K562 (cell line): Measurements from ENCODE around the gene TP53TG5. TPM values are rescaled to one million over a fixed set of nuclear protein-coding genes. Genes with fewer than 3 reads are reported as not detected.

Experiments used
- CBX3 ChIP-seq, 2 experiments: IDR thresholded peaks; 1 replicate in 1 of 2; 2 replicates in 1 of 2; pipeline ENCODE4 v1.6.1; 2012; ENCODE audit warnings: inconsistent platforms in 2 of 2, low read length in 2 of 2, borderline replicate concordance in 1 of 2, control low read depth in 1 of 2
- ESRRA ChIP-seq: fragments of 450-650 bp; IDR thresholded peaks from 2 replicates; pipeline ENCODE4 v1.6.1; 2014; ENCODE audit warnings: low read depth, mild to moderate bottlenecking, moderate library complexity, borderline replicate concordance
- GATAD2B ChIP-seq: fragments of 450-650 bp; IDR thresholded peaks from 2 replicates; pipeline ENCODE4 v1.6.1; 2017; ENCODE audit warnings: mild to moderate bottlenecking, borderline replicate concordance
- ILK ChIP-seq: fragments of 450-650 bp; IDR thresholded peaks from 2 replicates; pipeline ENCODE4 v1.6.1; 2016; ENCODE audit warnings: missing genetic modification characterization, low read depth, mild to moderate bottlenecking, missing compliant biosample characterization, moderate library complexity, borderline replicate concordance
- IRF2 ChIP-seq: sonication (generic); formaldehyde crosslinking; IDR thresholded peaks from 2 replicates; pipeline ENCODE4 v1.8.1; 2022; ENCODE audit warnings: mild to moderate bottlenecking, missing genetic modification reagents
- JUND ChIP-seq, 2 experiments: IDR thresholded peaks; 2 replicates in 1 of 2; 3 replicates in 1 of 2; pipeline ENCODE4 v1.6.1; 2011; ENCODE audit warnings: borderline replicate concordance in 2 of 2, low read depth in 2 of 2, low read length in 2 of 2, improper control_type of control experiment in 1 of 2, missing biosample characterization in 1 of 2, missing genetic modification characterization in 1 of 2, missing genetic modification reagents in 1 of 2
- KAT7 ChIP-seq: sonication (generic); formaldehyde crosslinking; IDR thresholded peaks from 2 replicates; pipeline ENCODE4 v1.8.0; 2022; ENCODE audit warnings: missing genetic modification reagents, mild to moderate bottlenecking, borderline replicate concordance
- LEF1 ChIP-seq: fragments of 450-650 bp; IDR thresholded peaks from 2 replicates; pipeline ENCODE4 v1.6.1; 2016; ENCODE audit warnings: mild to moderate bottlenecking
- MLX ChIP-seq, 2 experiments: fragments of 450-650 bp in 1 of 2; sonication (generic) in 1 of 2; formaldehyde crosslinking; conservative IDR thresholded peaks; 2 replicates each; pipeline versions ENCODE4 v1.4.0 to v1.8.1; 2020 to 2022; ENCODE audit warnings: mild to moderate bottlenecking in 1 of 2, missing genetic modification reagents in 1 of 2
- NFIX ChIP-seq: fragments of 250-450 bp; sonication (Bioruptor Pico); IDR thresholded peaks from 2 replicates; pipeline ENCODE4 v1.4.0; 2020; ENCODE audit warnings: low read depth, mild to moderate bottlenecking, moderate library complexity
- NUFIP1 ChIP-seq: fragments of 450-650 bp; IDR thresholded peaks from 2 replicates; pipeline ENCODE4 v1.6.1; 2018; ENCODE audit not compliant: partially characterized antibody
- PHB2 ChIP-seq: fragments of 450-650 bp; IDR thresholded peaks from 2 replicates; pipeline ENCODE4 v1.6.1; 2017; ENCODE audit warnings: low read depth
- PHF20 ChIP-seq: fragments of 450-650 bp; IDR thresholded peaks from 2 replicates; pipeline ENCODE4 v1.6.1; 2018; ENCODE audit not compliant: partially characterized antibody
- SIRT6 ChIP-seq: IDR thresholded peaks from one replicate; pipeline ENCODE4 v1.6.1; 2012; ENCODE audit warnings: low read depth, mild to moderate bottlenecking, control low read depth, inconsistent platforms, low read length, moderate library complexity
- TAF7 ChIP-seq: fragments of 450-650 bp; IDR thresholded peaks from 2 replicates; pipeline ENCODE4 v1.6.1; 2016; ENCODE audit warnings: missing genetic modification characterization, missing compliant biosample characterization
- ZC3H8 ChIP-seq: fragments of 450-650 bp; IDR thresholded peaks from 2 replicates; pipeline ENCODE4 v1.6.1; 2017
- ZFX ChIP-seq: sonication (generic); formaldehyde crosslinking; IDR thresholded peaks from 2 replicates; pipeline ENCODE4 v1.8.0; 2022; ENCODE audit warnings: mild to moderate bottlenecking, missing genetic modification reagents, moderate library complexity
- ZHX1 ChIP-seq: fragments of 150-350 bp; conservative IDR thresholded peaks from 2 replicates; pipeline ENCODE4 v1.6.1; 2014; ENCODE audit warnings: low read length
- ZNF133 ChIP-seq: fragments of 250-450 bp; sonication (Bioruptor Pico); IDR thresholded peaks from 2 replicates; pipeline ENCODE4 v1.4.0; 2020; ENCODE audit warnings: mild to moderate bottlenecking
- ZNF668 ChIP-seq: fragments of 250-450 bp; sonication (Bioruptor Pico); IDR thresholded peaks from 2 replicates; pipeline ENCODE4 v1.8.0; 2022; ENCODE audit warnings: mild to moderate bottlenecking, inconsistent platforms
- ZNF707 ChIP-seq: fragments of 250-450 bp; sonication (Bioruptor Pico); conservative IDR thresholded peaks from 2 replicates; pipeline ENCODE4 v1.8.0; 2022; ENCODE audit warnings: inconsistent platforms, mild to moderate bottlenecking, moderate library complexity
- ZSCAN32 ChIP-seq: fragments of 450-650 bp; formaldehyde crosslinking; IDR thresholded peaks from 2 replicates; pipeline ENCODE4 v1.4.0; 2020; ENCODE audit warnings: mild to moderate bottlenecking, moderate library complexity
- polyA plus RNA-seq, 8 experiments: library from polyadenylated mRNA; depleted of rRNA in 4 of 8; stranded (reverse) in 5 of 8; unstranded in 3 of 8; fragments of >200 nt; fragmentation: Nextera tagmentation in 2 of 8; fragmentation: Illumina TruSeq in 1 of 8; extraction: Ambion mirVana in 2 of 8; extraction: Trizol in 1 of 8; gene quantifications; 2 replicates each; pipeline versions ENCODE4 v1.2.1 to v1.2.3, GENCODE V29; 2011 to 2014; ENCODE audit warnings: inconsistent platforms in 1 of 8, missing spikeins in 1 of 8
- total RNA-seq, 7 experiments: library from RNA; depleted of rRNA in 6 of 7; stranded (reverse); fragments of >200 nt in 6 of 7; fragmentation: Illumina TruSeq in 2 of 7; extraction: Trizol in 2 of 7; gene quantifications; 2 replicates each; pipeline versions ENCODE4 v1.2.1 to v1.2.3, GENCODE V29; 2011 to 2021; ENCODE audit warnings: low replicate concordance in 1 of 7
- TF ChIP-seq, protein P1 (sequence below): sonication (generic); formaldehyde crosslinking; IDR thresholded peaks from 2 replicates; pipeline ENCODE4 v1.8.0; 2023; ENCODE audit warnings: mild to moderate bottlenecking, missing genetic modification reagents

Gene TP53TG5
- total and polyA plus RNA-seq, 9 of the 15 experiments (the other 6 are each of a cell fraction or from before 2014, with no cell fraction given) = 0.04 to 0.05 (median 0.04) TPM; not detected in 6

- TF ChIP-seq ZHX1 = no peak
- TF ChIP-seq GATAD2B = peak; percentile 33; the same call in 1 of the 2 replicates
- TF ChIP-seq ZFX = peak; percentile 69
- TF ChIP-seq ZC3H8 = no peak
- peak in 1 of 2 experiments; percentile 32; a peak in 1 of 3 replicates for TF ChIP-seq CBX3 (IDR thresholded peaks at IDR 0.05; ENCODE audit: borderline replicate concordance in 1 of 2, low read length in 2 of 2)
- no peak; the same call in 1 of the 2 replicates for TF ChIP-seq JUND (IDR thresholded peaks at IDR 0.05; ENCODE audit: borderline replicate concordance, low read depth, low read length)
- TF ChIP-seq JUND (tag; IDR thresholded peaks at IDR 0.05; ENCODE audit: borderline replicate concordance, low read depth, low read length) = peak; percentile 22; the same call in 1 of the 3 replicates
- TF ChIP-seq ILK (tag) = no peak
- TF ChIP-seq ESRRA = peak; percentile 75
- no peak for TF ChIP-seq NFIX (CRISPR knock-in tag)
- TF ChIP-seq MLX (CRISPR knock-in tag; conservative IDR thresholded peaks at IDR 0.05) = no peak
- peak; percentile 61; the same call in 1 of the 2 replicates for TF ChIP-seq KAT7 (CRISPR knock-in tag)
- no peak for TF ChIP-seq ZNF133 (CRISPR knock-in tag)
- TF ChIP-seq ZSCAN32 (CRISPR knock-in tag) = 0 out of 2 replicates have a peak, but pooled peaks have one; percentile 31
- TF ChIP-seq ZNF668 = no peak
- no peak for TF ChIP-seq NUFIP1
- no peak for TF ChIP-seq PHB2
- TF ChIP-seq IRF2 (CRISPR knock-in tag) = no peak
- no peak for TF ChIP-seq ZNF707 (CRISPR knock-in tag)
- no peak for TF ChIP-seq SIRT6
- TF ChIP-seq PHF20 = peak; percentile 98
- peak; percentile 39; the same call in 1 of the 2 replicates for TF ChIP-seq TAF7 (tag)
- peak; percentile 19; the same call in 1 of the 2 replicates for TF ChIP-seq LEF1
- TF ChIP-seq, protein P1, sequence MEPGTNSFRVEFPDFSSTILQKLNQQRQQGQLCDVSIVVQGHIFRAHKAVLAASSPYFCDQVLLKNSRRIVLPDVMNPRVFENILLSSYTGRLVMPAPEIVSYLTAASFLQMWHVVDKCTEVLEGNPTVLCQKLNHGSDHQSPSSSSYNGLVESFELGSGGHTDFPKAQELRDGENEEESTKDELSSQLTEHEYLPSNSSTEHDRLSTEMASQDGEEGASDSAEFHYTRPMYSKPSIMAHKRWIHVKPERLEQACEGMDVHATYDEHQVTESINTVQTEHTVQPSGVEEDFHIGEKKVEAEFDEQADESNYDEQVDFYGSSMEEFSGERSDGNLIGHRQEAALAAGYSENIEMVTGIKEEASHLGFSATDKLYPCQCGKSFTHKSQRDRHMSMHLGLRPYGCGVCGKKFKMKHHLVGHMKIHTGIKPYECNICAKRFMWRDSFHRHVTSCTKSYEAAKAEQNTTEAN (CRISPR knock-in tag) = no peak
These were observed 37.9 kb upstream of the TP53TG5 start, which contains the start of gene PIGT (continued) for GRCh38 chr20:45415822-45416637.
